ENCODE measurements around the gene DSC2. TPM values are rescaled to one million over a fixed set of nuclear protein-coding genes. Genes with fewer than 3 reads are reported as not detected.
"Not testable (repeated sequence)": the region's sequence is repeated elsewhere in the genome, so short reads cannot be mapped to it uniquely, and the experiment has no call there.

Gene DSC2
- total and polyA plus RNA-seq, 2 donors (not counting 1 experiment from before 2014, with no cell fraction given): 0.01 TPM; not detected in 1

DNA sequence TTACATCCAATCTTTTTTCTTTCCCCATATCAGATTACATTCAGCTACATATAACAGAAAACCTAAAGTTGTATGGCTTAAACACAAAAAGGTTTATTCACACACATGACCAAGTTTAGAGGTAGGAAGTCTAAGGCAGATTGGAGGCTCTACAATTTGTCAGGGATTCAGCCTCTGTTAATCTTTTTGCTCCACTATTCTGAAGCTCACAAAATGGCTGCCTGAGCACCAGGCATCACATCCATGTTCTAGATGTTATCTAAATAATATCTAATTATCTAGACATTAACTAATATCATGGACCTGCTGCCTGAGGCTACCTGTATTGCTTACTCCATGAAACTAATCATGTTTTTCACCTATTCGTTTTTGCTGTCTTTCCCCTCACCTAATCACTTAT, 23.7 kb upstream of the DSC2 start:
- H3K9me3 Mint-ChIP-seq (ENCODE audit: insufficient read depth): no peaks in the 10 kb centered on the region
- Histone ChIP-seq H3K9me3 (ENCODE audit: control extremely low read depth in 1 of 3, control insufficient read depth in 2 of 3, insufficient read depth in 1 of 3, low read length in 2 of 3) (no peaks in the 10 kb centered on the region), H3K79me2 (ENCODE audit: control insufficient read depth, insufficient read depth, low read length) (no peaks in the 10 kb centered on the region), H3K4me1 (ENCODE audit: control insufficient read depth in 2 of 2, insufficient read depth in 2 of 2, low read length in 2 of 2) (no peaks in the 10 kb centered on the region), H3K4me3 (ENCODE audit: control extremely low read depth in 1 of 5, extremely low read depth in 1 of 5, insufficient read depth in 1 of 5, low read depth in 2 of 5, low read length in 4 of 5) (no peak overlapping the region), H3K27me3 (replicated peaks in 1 of 4; ENCODE audit: control extremely low read depth in 1 of 4, control insufficient read depth in 3 of 4, insufficient read depth in 4 of 4, low read length in 3 of 4) (no peaks in the 10 kb centered on the region), H3K9ac (ENCODE audit: low read length) (no peak overlapping the region), H4K20me1 (ENCODE audit: control insufficient read depth, insufficient read depth, low read length, poor library complexity, severe bottlenecking) (no peaks in the 10 kb centered on the region), H3K27ac (ENCODE audit: low read length in 2 of 2) (no peak overlapping the region), H3K4me2 (replicated peaks; ENCODE audit: low read depth, low read length, poor library complexity, severe bottlenecking) (no peak overlapping the region), H2AFZ (ENCODE audit: insufficient read depth, low read depth, low read length, poor library complexity, severe bottlenecking) (no peak overlapping the region), H3K36me3 (replicated peaks in 1 of 2; ENCODE audit: control extremely low read depth in 1 of 2, control insufficient read depth in 1 of 2, extremely low read depth in 1 of 2, insufficient read depth in 2 of 2, low read length in 1 of 2) (no peaks in the 10 kb centered on the region)
- no peak overlapping the region for H3K4me3 Mint-ChIP-seq
- H3K27ac Mint-ChIP-seq: no peak overlapping the region
- DNase-seq (no peak), ATAC-seq (ENCODE audit: low read depth) (no peak)
- CTCF ChIA-PET: no interaction called here
- intact Hi-C loops (cut with micrococcal nuclease): no loop called here
- no peaks in the 10 kb centered on the region for H3K4me1 Mint-ChIP-seq
- POLR2A ChIA-PET: no interaction called here
- WGBS (ENCODE audit: insufficient coverage): no CpG with 5 or more reads among the region's 1 CpG
- no peaks in the 10 kb centered on the region for H3K27me3 Mint-ChIP-seq
- TF ChIP-seq, protein P1, sequence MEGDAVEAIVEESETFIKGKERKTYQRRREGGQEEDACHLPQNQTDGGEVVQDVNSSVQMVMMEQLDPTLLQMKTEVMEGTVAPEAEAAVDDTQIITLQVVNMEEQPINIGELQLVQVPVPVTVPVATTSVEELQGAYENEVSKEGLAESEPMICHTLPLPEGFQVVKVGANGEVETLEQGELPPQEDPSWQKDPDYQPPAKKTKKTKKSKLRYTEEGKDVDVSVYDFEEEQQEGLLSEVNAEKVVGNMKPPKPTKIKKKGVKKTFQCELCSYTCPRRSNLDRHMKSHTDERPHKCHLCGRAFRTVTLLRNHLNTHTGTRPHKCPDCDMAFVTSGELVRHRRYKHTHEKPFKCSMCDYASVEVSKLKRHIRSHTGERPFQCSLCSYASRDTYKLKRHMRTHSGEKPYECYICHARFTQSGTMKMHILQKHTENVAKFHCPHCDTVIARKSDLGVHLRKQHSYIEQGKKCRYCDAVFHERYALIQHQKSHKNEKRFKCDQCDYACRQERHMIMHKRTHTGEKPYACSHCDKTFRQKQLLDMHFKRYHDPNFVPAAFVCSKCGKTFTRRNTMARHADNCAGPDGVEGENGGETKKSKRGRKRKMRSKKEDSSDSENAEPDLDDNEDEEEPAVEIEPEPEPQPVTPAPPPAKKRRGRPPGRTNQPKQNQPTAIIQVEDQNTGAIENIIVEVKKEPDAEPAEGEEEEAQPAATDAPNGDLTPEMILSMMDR (IDR thresholded peaks at IDR 0.05): no peak
- no peak for TF ChIP-seq EZH2 (IDR thresholded peaks at IDR 0.05; ENCODE audit: borderline replicate concordance, insufficient read depth, low read depth, low read length, poor library complexity, severe bottlenecking)

DNA sequence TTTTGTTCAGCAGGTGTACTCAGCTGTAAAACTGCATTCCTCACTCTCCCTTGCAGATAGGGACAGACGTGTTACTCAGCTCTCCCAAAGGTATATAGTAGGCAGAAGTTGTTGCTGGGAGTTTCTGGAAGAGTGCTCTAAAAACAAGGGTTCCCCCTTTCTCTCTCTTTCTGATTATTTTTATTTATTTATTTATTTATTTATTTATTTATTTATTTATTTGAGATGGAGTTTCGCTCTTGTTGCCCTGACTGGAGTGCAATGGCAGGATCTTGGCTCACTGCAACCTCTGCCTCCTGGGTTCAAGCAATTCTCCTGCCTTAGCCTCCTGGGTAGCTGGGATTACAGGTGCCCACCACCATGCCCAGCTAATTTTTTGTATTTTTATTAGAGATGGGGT, 20.9 kb upstream of the DSC2 start:
- H3K79me2 ChIP-seq (ENCODE audit: control insufficient read depth, insufficient read depth, low read length); H3K27me3 ChIP-seq (replicated peaks in 1 of 4; ENCODE audit: control extremely low read depth in 1 of 4, control insufficient read depth in 3 of 4, insufficient read depth in 4 of 4, low read length in 3 of 4); H2AFZ ChIP-seq (ENCODE audit: insufficient read depth, low read depth, low read length, poor library complexity, severe bottlenecking); H3K4me3 ChIP-seq (ENCODE audit: control extremely low read depth in 1 of 5, extremely low read depth in 1 of 5, insufficient read depth in 1 of 5, low read depth in 2 of 5, low read length in 4 of 5); intact Hi-C loops (cut with micrococcal nuclease); POLR2A ChIA-PET; H3K4me3 Mint-ChIP-seq; H3K9me3 Mint-ChIP-seq (ENCODE audit: insufficient read depth); H3K4me2 ChIP-seq (replicated peaks; ENCODE audit: low read depth, low read length, poor library complexity, severe bottlenecking); ATAC-seq (ENCODE audit: low read depth); H3K27ac ChIP-seq (ENCODE audit: low read length in 2 of 2); H3K27ac Mint-ChIP-seq; DNase-seq; H3K9ac ChIP-seq (ENCODE audit: low read length); H3K27me3 Mint-ChIP-seq; H3K4me1 Mint-ChIP-seq; CTCF ChIA-PET; H3K36me3 ChIP-seq (replicated peaks in 1 of 2; ENCODE audit: control extremely low read depth in 1 of 2, control insufficient read depth in 1 of 2, extremely low read depth in 1 of 2, insufficient read depth in 2 of 2, low read length in 1 of 2); H3K9me3 ChIP-seq (ENCODE audit: control extremely low read depth in 1 of 3, control insufficient read depth in 2 of 3, insufficient read depth in 1 of 3, low read length in 2 of 3); H4K20me1 ChIP-seq (ENCODE audit: control insufficient read depth, insufficient read depth, low read length, poor library complexity, severe bottlenecking); H3K4me1 ChIP-seq (ENCODE audit: control insufficient read depth in 2 of 2, insufficient read depth in 2 of 2, low read length in 2 of 2): not testable (repeated sequence)
- WGBS (ENCODE audit: insufficient coverage): no CpG with 5 or more reads among the region's 2 CpGs
